RKO (cell line): ENCODE data around the gene CLVS2.

Source experiments
- DNase-seq: peaks from one replicate; pipeline ENCODE4 v3.0.0-alpha.2; 2016; ENCODE audit warnings: low spot score

The CLVS2 gene

GRCh38 chr6:122995921-122996793 lies at the start of gene CLVS2:
TSS of gene CLVS2 (plus strand) at chr6:122996235. CDS start at chr6:122997778, 1,543 bp downstream.
- no peak for DNase-seq

GRCh38 chr6:122947355-122947754 lies 48.7 kb upstream of the CLVS2 start:
- DNase-seq = peak; percentile 23

- no peak for DNase-seq
Observed at GRCh38 chr6:122953766-122954165, 42.3 kb upstream of the CLVS2 start.

- DNase-seq = no peak
Observed at GRCh38 chr6:122956376-122956775, 39.7 kb upstream of the CLVS2 start.

GRCh38 chr6:122962000-122962624 lies 33.9 kb upstream of the CLVS2 start:
- no peak for DNase-seq

GRCh38 chr6:122969999-122970533 lies 26.0 kb upstream of the CLVS2 start:
- no peak for DNase-seq

GRCh38 chr6:122977180-122977579 lies 18.9 kb upstream of the CLVS2 start:
- no peak for DNase-seq

- DNase-seq = no peak
Observed at GRCh38 chr6:122984393-122984792, 11.6 kb upstream of the CLVS2 start.

GRCh38 chr6:122994256-122994655 lies 1.8 kb upstream of the CLVS2 start:
- DNase-seq = no peak

- no peak for DNase-seq
Observed at GRCh38 chr6:122996794-122997505, 915 bp downstream of the CLVS2 start.

GRCh38 chr6:122997541-122998150 lies 1.6 kb downstream of the CLVS2 start:
- DNase-seq = no peak

GRCh38 chr6:122998403-122998975 lies 2.5 kb downstream of the CLVS2 start:
- no peak for DNase-seq

GRCh38 chr6:123000244-123000770 lies 4.3 kb downstream of the CLVS2 start:
- no peak for DNase-seq

GRCh38 chr6:123001540-123001939 lies 5.5 kb downstream of the CLVS2 start:
- DNase-seq = no peak

- no peak for DNase-seq
Observed at GRCh38 chr6:123007885-123008284, 11.8 kb downstream of the CLVS2 start.

GRCh38 chr6:123009059-123009458 lies 13.0 kb downstream of the CLVS2 start:
- DNase-seq = no peak

- DNase-seq = no peak
Observed at GRCh38 chr6:123014835-123015234, 18.8 kb downstream of the CLVS2 start.

GRCh38 chr6:123016431-123017103 lies 20.5 kb downstream of the CLVS2 start:
- no peak for DNase-seq

GRCh38 chr6:123017104-123017682 lies 21.2 kb downstream of the CLVS2 start:
- DNase-seq = no peak

GRCh38 chr6:123022975-123023374 lies 26.9 kb downstream of the CLVS2 start:
- peak; percentile 30 for DNase-seq
